ENCODE measurements around the gene ADGRG6.

GRCh38 chr6:142395768-142396231, 94.0 kb downstream of the ADGRG6 start:
- no peak for TF ChIP-seq POLR2A (IDR thresholded peaks at IDR 0.05)
- no peak for TF ChIP-seq CTCF (IDR thresholded peaks at IDR 0.05)

Data from esophagus squamous epithelium (tissue), 4 donors.